Cardiac septum (tissue), 1 donor: Measurements from ENCODE around the gene MOB2. TPM values are rescaled to one million over a fixed set of nuclear protein-coding genes. Genes with fewer than 3 reads are reported as not detected.

ENCODE experiments used
- DNase-seq: peaks from one replicate; pipeline ENCODE4 v3.0.0-alpha.2; 2020; ENCODE audit warnings: low spot score
- intact Hi-C: fragments of 100-400 bp; cut with DNase I; formaldehyde crosslinking; loops from one replicate; pipeline ENCODE4 v1.14.0; 2022
- total RNA-seq: library from RNA; stranded (reverse); fragmentation: NEBNext Ultra II Directional; extraction: Animal tissue kit (Norgen Biotek cat#: 25700); gene quantifications from one replicate; pipeline ENCODE4 v1.2.1, GENCODE V29; 2021
- donor health status: DM: no; HTN: no; CAD: no.

The MOB2 gene
- total RNA-seq, 1 donor from 2014 or later = 48.5 TPM

GRCh38 chr11:1493650-1494244 is 7.2 kb upstream of the MOB2 start:
- DNase-seq = no peak
- intact Hi-C loops = no loop called here

GRCh38 chr11:1491379-1491778 is 4.8 kb upstream of the MOB2 start:
- DNase-seq = no peak
- intact Hi-C loops = no loop called here

DNA sequence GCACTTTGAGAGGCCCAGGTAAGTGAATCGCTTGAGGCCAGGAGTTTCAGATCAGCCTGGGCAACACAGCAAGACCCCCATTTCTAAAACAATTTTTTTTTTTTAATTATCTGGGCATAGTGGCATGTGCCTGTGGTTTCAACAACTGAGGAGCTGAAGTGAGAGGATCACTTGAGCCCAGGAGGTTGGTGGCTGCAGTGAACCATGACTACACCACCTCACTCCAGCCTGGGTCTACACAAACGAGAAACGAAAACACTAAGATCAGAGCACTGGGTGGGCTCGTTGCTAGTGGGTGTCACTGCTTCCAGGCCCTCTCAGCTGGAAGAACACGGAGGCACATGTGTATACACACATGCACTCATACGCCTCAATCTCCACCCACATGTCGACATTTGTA is 4.1 kb upstream of the MOB2 start:
- intact Hi-C loops = no loop called here
- no peak for DNase-seq

DNA sequence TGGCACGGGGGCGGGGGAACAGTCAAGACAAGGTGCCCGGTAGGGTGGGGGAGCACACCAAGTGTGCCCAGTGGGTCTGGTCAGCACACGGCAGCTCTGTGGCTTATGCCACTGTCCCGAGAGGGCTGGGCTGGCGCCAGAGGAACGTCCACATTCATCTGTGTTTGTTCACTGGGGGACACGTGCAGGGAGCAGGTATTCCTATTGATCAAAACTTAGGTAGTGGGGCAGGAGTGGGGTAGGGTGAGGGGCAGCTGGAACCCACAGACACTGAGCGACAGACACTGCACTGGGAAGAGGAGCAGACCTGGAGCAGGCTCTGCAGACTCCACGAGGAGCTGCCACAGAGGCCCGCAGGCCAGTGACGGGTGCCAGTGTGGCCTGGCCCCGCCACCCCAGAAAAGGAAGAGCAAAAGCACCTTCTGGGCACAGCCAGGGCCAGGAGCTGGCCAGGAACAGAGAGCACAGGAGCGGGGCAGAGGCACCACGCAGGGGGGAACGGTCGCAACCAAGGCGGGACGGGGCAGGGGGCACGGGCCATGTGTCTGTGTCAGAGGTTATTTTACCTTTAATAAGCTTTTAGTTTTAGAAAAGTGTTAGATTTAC is 2.1 kb upstream of the MOB2 start:
- no peak for DNase-seq
- intact Hi-C loops = loop anchor here (5.0 kb wide), 1 partner anchor 51 kb away; no protein-coding TSS in a partner anchor

DNA sequence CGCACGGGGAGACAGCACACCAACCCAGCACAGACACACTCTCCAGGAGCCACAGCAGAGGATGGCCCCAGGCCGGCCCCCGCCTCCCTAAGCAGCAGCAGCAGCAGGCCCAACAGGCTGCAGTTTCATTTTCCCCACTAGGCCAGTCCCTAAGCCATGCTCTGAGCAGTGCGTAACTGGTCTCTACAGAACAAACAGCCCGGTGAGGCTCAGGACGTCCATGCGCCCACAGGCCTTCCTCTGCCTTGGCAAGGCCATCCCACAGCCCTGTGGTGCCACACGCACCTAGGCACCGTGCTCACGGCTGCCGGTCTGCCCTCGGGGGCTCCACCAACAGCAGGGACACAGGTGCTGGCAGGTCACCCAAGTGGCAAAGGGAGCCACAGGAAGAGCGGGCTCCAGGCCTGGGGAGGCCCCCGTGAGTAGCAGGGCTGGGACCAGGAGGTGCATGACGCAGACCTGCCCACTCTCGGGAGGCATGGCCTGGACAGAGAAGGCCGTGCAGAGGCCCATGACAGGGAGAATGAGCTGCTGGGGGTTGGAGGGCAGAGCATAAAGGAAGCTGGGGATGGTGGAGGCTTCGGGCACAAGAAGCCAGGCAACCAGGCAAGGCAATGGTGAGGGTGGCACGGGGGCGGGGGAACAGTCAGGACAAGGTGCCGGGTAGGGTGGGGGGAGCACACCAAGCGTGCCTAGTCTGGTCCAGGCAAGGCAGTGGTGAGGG is 1.4 kb upstream of the MOB2 start:
- intact Hi-C loops = loop anchor here (5.0 kb wide), 1 partner anchor 51 kb away; no protein-coding TSS in a partner anchor
- no peak for DNase-seq

GRCh38 chr11:1487091-1487850 is 692 bp upstream of the MOB2 start:
- no peak for DNase-seq
- intact Hi-C loops = loop anchor here (5.0 kb wide), 1 partner anchor 50 kb away; no protein-coding TSS in a partner anchor

DNA sequence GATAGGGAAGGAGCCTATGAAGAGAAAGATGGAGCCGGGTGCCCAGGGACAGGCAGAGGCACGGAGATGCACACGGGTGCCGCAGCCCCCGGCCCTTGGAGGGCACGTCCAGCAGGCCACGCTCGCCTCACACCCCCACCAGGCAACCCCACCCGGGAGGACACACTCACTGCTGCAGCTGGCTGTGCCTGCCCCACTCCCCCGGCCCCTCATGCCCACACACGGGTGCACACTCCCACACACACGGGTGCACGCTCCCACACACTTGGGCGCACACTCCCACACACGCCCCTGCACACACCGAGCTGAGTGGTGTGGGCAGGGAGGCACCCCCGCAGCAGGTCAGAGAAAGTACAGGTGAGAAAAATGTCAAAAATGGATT is 1.1 kb downstream of the MOB2 start:
- intact Hi-C loops = loop anchor here (5.0 kb wide), 1 partner anchor 48 kb away; no protein-coding TSS in a partner anchor
- no peak for DNase-seq

DNA sequence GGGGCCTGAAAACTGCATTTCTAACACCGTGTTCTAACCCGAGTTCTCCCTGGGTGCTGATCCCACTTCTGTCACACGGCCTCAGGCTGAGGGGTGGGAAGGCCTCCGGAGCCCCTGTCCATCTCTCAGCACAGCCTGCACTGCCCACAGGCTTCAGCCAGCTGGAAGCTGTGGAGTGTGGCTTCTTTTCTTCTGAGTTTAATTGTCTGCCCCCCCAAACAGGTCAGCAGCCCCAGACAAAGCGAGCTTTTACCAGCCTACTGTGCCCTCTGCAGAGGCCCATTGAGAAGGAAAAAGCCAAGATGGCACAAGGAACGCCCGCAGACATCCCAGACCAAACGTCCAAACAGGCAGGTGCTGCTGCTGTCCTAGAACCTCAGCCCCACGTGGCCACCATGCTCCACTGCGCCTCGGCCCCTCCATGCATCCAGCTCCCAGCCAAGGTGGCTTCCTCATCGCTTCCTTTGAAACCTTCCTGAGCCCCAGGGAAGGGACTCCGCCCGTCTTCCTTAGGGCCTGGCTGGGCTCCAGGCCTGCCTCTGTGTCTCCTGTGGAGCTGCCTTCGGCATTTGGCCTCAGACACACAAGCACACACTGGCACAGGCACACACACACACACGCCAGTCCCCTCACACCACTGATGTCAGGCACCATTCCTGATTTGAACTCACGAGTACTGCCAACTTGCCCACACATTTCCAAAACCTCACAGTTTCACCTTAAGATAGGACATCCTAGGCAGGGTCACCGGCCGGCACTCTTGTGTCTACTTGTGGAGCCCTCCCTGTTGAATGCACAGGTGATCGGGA is 1.7 kb downstream of the MOB2 start:
- DNase-seq = no peak
- intact Hi-C loops = loop anchor here (5.0 kb wide), 1 partner anchor 48 kb away; no protein-coding TSS in a partner anchor

DNA sequence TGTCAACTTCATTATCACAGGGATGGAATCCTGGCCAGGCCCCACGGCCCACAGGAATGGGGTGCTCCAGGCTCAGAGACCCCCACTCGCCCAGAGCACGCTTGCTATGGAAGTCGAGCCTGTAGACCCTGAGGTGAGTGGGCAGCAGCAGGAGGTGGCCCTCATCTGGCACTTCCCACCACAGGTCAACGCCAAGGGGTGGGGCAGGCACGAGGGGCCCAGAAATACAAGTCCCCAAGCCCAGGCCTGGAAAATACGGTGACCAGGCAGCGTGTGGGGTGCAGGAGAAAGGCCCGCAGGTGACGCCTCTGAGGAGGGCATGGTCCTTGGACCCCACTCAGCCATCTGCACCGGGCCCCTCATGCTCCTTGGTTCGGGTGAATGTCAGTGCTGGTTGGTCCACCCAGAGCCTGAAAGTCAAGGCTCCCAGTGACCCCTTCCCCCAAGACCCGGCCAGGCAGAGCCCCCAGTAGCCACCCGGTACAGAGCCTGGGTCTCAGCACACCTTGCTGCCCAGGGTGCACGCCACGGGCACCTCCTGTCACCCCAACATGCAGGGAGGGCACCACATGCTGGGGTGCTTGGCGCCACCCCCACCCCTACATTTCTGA is 2.4 kb downstream of the MOB2 start:
- no peak for DNase-seq

DNA sequence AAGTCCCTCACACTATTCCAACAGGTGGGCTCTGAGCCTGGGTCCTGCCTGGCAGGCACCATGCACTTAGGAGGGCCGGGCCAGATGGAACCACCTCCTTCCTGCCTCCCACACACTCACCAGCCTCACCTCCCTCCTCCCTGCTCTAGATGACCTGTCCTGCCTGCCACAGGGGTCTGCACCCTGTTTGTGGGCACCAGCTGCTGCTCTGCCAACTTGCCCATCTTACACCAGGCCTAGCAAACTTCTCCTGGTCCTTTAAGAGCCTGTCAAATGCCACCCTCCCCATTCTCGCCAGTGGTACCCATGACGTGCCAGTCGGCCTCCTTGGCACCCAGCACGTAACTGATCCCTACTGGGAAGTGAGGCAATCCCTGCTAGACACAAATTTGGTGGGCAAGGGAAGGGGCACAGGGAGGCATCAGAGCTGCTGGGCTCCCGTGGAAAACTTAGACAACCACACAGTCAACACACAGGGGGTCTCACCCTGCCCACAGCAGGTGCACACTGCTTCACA is 3.1 kb downstream of the MOB2 start:
- intact Hi-C loops = no loop called here
- DNase-seq = no peak

More for the DNA sequence above, 2.4 kb downstream of the MOB2 start:
- intact Hi-C loops = no loop called here

DNA sequence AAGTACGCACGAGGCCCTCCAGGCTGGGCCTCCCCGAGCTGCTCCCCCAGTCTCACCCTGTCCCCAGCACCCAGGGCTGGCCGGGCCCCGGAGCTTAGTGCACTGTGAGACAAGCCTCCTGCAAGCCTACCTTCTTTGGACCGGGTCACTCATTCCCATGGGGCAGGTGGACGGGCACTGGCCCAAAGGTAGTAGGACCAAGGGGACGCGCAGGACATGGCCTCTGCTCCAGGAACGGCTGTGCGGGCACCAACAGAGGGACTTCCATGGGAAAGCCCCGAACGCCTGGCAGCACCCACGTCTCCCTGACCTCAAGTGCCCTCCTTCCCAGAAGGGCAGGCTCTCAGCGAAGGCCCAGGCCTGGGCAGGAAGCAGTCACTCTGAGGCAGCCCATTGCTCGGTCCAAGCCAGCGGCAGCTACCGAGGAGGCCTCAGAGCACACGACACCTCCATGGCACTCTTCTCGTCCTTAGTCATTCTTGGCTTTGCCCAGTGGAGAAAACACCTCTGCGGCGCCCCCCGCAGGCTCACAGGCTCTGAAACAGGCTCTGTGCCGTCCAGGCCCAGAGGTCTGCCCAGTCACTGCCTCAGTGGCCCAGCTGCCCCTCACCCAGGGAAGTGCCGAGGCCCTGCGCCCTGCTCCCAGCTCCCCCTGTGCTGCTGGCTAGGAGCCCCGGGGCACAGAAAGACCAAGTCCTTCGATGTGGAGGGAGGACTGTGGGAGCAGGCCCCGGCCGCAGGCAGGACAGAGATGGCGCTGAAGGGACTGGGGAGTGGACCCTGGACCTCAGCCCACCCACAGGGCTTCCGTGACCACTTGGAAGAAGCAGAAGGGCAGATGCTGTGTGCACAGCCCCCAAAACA is 3.8 kb downstream of the MOB2 start:
- intact Hi-C loops = no loop called here
- no peak for DNase-seq

DNA sequence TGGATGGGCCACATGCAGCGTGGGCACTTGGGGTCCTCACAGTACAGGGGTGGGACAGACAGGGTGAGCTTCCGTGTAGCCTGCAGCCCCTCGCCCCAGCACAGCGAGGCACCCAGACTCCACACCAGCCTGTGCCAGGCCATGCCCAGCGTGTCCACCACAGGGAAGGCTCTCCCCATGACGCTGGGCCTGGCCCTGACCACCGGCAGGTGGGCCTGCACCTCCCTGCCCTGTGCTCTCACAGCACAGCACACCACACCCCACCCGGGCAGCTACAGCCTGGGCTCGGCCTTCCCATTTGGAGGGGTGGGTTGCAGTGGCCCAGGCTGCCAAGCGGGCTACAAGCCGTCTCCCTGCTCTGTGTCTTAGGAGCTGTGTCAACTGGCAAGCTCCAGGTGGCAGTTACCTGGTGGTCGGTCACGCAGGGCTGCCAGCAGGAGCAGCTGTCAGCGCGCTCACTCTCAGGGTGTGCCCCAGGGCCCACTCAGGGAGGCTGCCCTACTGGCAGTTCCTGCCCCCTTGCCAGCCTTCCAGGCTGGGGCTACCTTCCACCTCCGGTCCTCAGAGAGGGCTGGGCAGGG is 4.6 kb downstream of the MOB2 start:
- DNase-seq = no peak
- intact Hi-C loops = no loop called here

DNA sequence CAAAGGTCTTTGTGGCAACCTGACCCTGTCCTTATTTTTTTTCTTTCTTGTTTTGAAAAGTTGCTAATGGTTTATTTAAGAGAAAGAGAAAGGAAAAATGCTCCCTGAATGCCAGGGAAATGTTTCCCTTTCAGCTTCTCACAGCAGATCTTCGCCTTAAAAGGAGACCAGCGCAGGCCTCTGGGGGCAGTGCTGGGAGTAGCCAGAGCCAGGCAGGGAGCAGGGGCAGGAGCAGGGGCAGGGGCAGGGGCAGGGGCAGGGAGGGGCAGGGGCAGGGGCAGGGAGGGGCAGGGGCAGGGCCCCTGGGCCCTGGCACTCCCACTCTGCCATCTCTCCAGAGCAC is 5.1 kb downstream of the MOB2 start:
- DNase-seq = no peak
- intact Hi-C loops = no loop called here

DNA sequence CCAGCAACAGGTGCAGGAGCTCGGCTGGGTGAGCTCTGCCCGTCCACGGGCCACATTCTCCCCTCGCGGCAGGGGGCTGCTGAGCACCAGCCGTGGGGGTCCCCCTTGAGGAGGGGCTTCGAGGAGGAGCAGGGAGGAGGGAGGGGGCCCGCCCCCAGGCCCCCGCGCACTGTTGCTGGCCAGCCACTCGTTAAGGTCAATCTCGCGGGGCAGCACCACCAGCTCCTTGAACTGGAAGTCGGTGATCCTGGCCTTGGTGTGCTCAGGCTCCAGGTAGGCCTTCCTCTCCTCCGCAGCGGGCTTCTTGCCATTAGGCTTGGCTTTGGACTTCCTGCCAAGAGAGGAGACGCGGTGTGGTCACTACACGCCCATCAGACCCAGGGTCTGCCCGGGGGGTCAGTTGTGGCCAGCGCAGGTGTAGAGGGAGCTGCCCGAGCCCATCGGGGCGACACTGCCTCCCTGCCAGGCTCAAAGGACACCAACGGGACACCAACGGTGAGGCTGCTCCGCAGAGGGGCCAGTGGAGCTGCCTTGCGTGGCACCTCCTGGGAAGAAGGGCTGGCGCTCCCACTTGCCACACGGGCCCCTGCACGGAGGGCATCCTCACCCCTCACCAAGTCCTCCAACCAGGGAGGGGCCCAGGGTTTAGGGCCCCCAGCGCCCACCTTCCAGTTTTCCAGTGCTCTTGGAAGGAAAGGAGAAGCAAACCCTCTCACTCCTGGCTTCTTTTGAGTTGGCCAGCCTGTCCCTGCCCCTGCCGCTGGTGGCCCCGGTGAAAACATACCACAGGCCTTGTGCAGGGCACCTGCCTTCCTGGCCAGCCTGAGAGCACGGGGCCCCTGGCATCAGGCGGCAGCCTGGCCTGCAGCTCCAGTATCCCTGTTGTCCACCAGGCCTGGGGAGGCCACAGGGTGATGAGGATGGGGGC is 5.8 kb downstream of the MOB2 start:
- DNase-seq = no peak

GRCh38 chr11:1480191-1480554 is 6.4 kb downstream of the MOB2 start:
- intact Hi-C loops = no loop called here
- no peak for DNase-seq

More for the DNA sequence above, 5.8 kb downstream of the MOB2 start:
- intact Hi-C loops = no loop called here

DNA sequence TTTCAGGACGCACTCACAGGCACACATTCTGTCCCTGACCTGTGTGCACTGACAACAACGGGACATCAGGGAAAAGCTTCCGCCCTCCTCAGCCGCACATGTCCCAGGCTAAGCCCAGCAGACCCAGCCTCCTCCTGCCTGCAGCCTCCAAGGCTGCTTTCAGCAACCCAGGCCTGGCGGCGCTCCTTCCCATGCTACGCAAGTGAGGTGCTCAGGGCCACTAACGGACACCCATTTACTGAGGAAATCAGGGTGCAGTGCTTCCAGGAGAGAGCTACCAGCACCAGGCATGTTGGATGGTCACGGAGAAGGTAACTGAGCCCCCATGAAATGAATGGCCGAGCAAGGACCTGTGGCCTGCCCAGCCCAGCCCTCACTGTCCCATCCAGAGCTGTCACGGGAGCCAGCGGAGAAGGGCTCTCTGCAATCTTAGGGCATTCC is 6.9 kb downstream of the MOB2 start:
- intact Hi-C loops = no loop called here
- DNase-seq = no peak
